22Rv1 (cell line): Measurements from ENCODE around the gene ZIC2.

ENCODE experiments used
- ZFX ChIP-seq: fragments of 450-650 bp; IDR thresholded peaks from 2 replicates; pipeline ENCODE4 v1.6.1; 2017; ENCODE audit warnings: antibody characterized with exemption, borderline replicate concordance
- TF ChIP-seq, protein P1 (sequence below): fragments of 450-650 bp; IDR thresholded peaks from 2 replicates; pipeline ENCODE4 v1.5.1; 2017; ENCODE audit warnings: mild to moderate bottlenecking

- TF ChIP-seq, protein P1, sequence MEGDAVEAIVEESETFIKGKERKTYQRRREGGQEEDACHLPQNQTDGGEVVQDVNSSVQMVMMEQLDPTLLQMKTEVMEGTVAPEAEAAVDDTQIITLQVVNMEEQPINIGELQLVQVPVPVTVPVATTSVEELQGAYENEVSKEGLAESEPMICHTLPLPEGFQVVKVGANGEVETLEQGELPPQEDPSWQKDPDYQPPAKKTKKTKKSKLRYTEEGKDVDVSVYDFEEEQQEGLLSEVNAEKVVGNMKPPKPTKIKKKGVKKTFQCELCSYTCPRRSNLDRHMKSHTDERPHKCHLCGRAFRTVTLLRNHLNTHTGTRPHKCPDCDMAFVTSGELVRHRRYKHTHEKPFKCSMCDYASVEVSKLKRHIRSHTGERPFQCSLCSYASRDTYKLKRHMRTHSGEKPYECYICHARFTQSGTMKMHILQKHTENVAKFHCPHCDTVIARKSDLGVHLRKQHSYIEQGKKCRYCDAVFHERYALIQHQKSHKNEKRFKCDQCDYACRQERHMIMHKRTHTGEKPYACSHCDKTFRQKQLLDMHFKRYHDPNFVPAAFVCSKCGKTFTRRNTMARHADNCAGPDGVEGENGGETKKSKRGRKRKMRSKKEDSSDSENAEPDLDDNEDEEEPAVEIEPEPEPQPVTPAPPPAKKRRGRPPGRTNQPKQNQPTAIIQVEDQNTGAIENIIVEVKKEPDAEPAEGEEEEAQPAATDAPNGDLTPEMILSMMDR: no peak
- no peak for TF ChIP-seq ZFX
Measured at GRCh38 chr13:99974939-99975561, 6.5 kb upstream of the ZIC2 start.
